ENCODE data around the gene NAA38. TPM values are rescaled to one million over a fixed set of nuclear protein-coding genes. Genes with fewer than 3 reads are reported as not detected.
"Not testable (repeated sequence)": the region's sequence is repeated elsewhere in the genome, so short reads cannot be mapped to it uniquely, and the experiment has no call there.

The NAA38 gene
- total RNA-seq, 5 donors from 2014 or later (not counting 1 experiment from before 2014, with no cell fraction given), result 15.8 to 40.6 (median 33.6) TPM

- POLR2A ChIA-PET; ATAC-seq (replicated peaks in 1 of 4): not testable (repeated sequence)
- CTCF ChIA-PET, result interaction anchor here in 1 of 2 donors (0.6 kb wide), 1 partner anchor 54 kb away, joined by 11 read pairs; no protein-coding TSS in a partner anchor
Measured at GRCh38 chr17:7809791-7810343, 47.5 kb downstream of the NAA38 start.

GRCh38 chr17:7809086-7809790, 48.1 kb downstream of the NAA38 start:
- CTCF ChIA-PET, result interaction anchor here in 1 of 2 donors (0.6 kb wide), 1 partner anchor 167 kb away, joined by 4 read pairs; no protein-coding TSS in a partner anchor
- peaks cover 3 to 9% (median 7%) of the 10 kb centered on the region in 3 donors for H3K4me1 Mint-ChIP-seq

More at GRCh38 chr17:7809791-7810343, 47.5 kb downstream of the NAA38 start:
- H3K4me3 Mint-ChIP-seq; H3K4me1 ChIP-seq (ENCODE audit: control insufficient read depth in 1 of 2, extremely low read depth in 1 of 2, insufficient read depth in 2 of 2, low read length in 2 of 2); H3K4me3 ChIP-seq (ENCODE audit: control insufficient read depth in 1 of 2, extremely low read depth in 1 of 2, low read length in 1 of 2); H3K36me3 ChIP-seq (ENCODE audit: control insufficient read depth in 2 of 2, extremely low read depth in 1 of 2, insufficient read depth in 1 of 2, low read length in 1 of 2); H3K36me3 Mint-ChIP-seq; H3K4me1 Mint-ChIP-seq; H3K9me3 Mint-ChIP-seq; DNase-seq; H3K27ac Mint-ChIP-seq; H3K9me3 ChIP-seq; H3K27ac ChIP-seq (ENCODE audit: low read length): not testable (repeated sequence)
- WGBS (ENCODE audit: insufficient coverage), result 76% methylated on average over 3 of the region's 9 CpGs
- peaks cover 0 to 26% of the 10 kb centered on the region in 2 experiments for H3K27me3 ChIP-seq (replicated peaks in 1 of 2; ENCODE audit: control insufficient read depth in 2 of 2, extremely low read depth in 1 of 2, insufficient read depth in 2 of 2, low read length in 1 of 2)
- H3K27me3 Mint-ChIP-seq, result peaks cover 4 to 15% of the 10 kb centered on the region in 2 donors

GRCh38 chr17:7807206-7807605, 50.2 kb downstream of the NAA38 start:
- H3K4me3 Mint-ChIP-seq, result no peak overlapping the region
- H3K36me3 ChIP-seq (ENCODE audit: control insufficient read depth in 2 of 2, extremely low read depth in 1 of 2, insufficient read depth in 1 of 2, low read length in 1 of 2), result no peaks in the 10 kb centered on the region
- no peak overlapping the region for H3K27ac ChIP-seq (ENCODE audit: low read length)
- H3K4me1 ChIP-seq (ENCODE audit: control insufficient read depth in 1 of 2, extremely low read depth in 1 of 2, insufficient read depth in 2 of 2, low read length in 2 of 2), result no peaks in the 10 kb centered on the region
- no peaks in the 10 kb centered on the region for H3K36me3 Mint-ChIP-seq
- no peak overlapping the region for H3K27ac Mint-ChIP-seq
- no peak overlapping the region for H3K4me3 ChIP-seq (ENCODE audit: control insufficient read depth in 1 of 2, extremely low read depth in 1 of 2, low read length in 1 of 2)
- H3K9me3 Mint-ChIP-seq, result no peaks in the 10 kb centered on the region
- ATAC-seq (replicated peaks in 1 of 4), result no peak
- peaks cover 3 to 9% (median 7%) of the 10 kb centered on the region in 3 donors for H3K4me1 Mint-ChIP-seq
- H3K9me3 ChIP-seq, result no peaks in the 10 kb centered on the region
- H3K27me3 ChIP-seq (replicated peaks in 1 of 2; ENCODE audit: control insufficient read depth in 2 of 2, extremely low read depth in 1 of 2, insufficient read depth in 2 of 2, low read length in 1 of 2), result peaks cover 0 to 38% of the 10 kb centered on the region in 2 experiments
- 97% methylated on average over 10 of the region's 21 CpGs for WGBS (ENCODE audit: insufficient coverage)
- POLR2A ChIA-PET, result no interaction called here
- peaks cover 11 to 29% of the 10 kb centered on the region in 2 donors for H3K27me3 Mint-ChIP-seq
- no peak for DNase-seq
- CTCF ChIA-PET, result no interaction called here

More at GRCh38 chr17:7809086-7809790, 48.1 kb downstream of the NAA38 start:
- Histone ChIP-seq H3K9me3 (no peaks in the 10 kb centered on the region), H3K27me3 (replicated peaks in 1 of 2; ENCODE audit: control insufficient read depth in 2 of 2, extremely low read depth in 1 of 2, insufficient read depth in 2 of 2, low read length in 1 of 2) (peaks cover 0 to 29% of the 10 kb centered on the region in 2 experiments), H3K36me3 (ENCODE audit: control insufficient read depth in 2 of 2, extremely low read depth in 1 of 2, insufficient read depth in 1 of 2, low read length in 1 of 2) (no peaks in the 10 kb centered on the region), H3K4me1 (ENCODE audit: control insufficient read depth in 1 of 2, extremely low read depth in 1 of 2, insufficient read depth in 2 of 2, low read length in 2 of 2) (no peaks in the 10 kb centered on the region), H3K4me3 (ENCODE audit: control insufficient read depth in 1 of 2, extremely low read depth in 1 of 2, low read length in 1 of 2) (no peak overlapping the region), H3K27ac (ENCODE audit: low read length) (no peak overlapping the region)
- DNase-seq (no peak), ATAC-seq (replicated peaks in 1 of 4) (no peak)
- Mint-ChIP-seq H3K36me3 (no peaks in the 10 kb centered on the region), H3K4me3 (no peak overlapping the region), H3K9me3 (no peaks in the 10 kb centered on the region), H3K27ac (no peak overlapping the region), H3K27me3 (peaks cover 4 to 17% of the 10 kb centered on the region in 2 donors)
- POLR2A ChIA-PET, result no interaction called here
- WGBS (ENCODE audit: insufficient coverage), result 70% methylated on average over 5 of the region's 11 CpGs

Other genes starting within 250 kb of the NAA38 start
- 10 to 100 TPM; 25.4 to 44.7 (median 40.5) TPM for gene FXR2, start 242.7 kb downstream of the NAA38 start, total RNA-seq
- 10 to 100 TPM; 53.2 to 68.8 (median 58.5) TPM for gene SAT2, start 229.7 kb downstream of the NAA38 start, total RNA-seq
- gene SHBG, start 227.4 kb downstream of the NAA38 start, total RNA-seq, result not detected
- under 1 TPM in 4 of 5 donors, not detected in 1; 0.07 to 0.57 (median 0.43) TPM for gene ATP1B2, start 206.6 kb downstream of the NAA38 start, total RNA-seq
- gene TP53, start 170.1 kb downstream of the NAA38 start, total RNA-seq, result 100 to 1,000 TPM in 2 of 5 donors, 10 to 100 TPM in 3; 65.1 to 108 (median 93.5) TPM
- 10 to 100 TPM in 3 of 5 donors, 1 to 10 TPM in 2; 8.0 to 14.6 (median 13.1) TPM for gene WRAP53, start 169.1 kb downstream of the NAA38 start, total RNA-seq
- under 1 TPM in 3 of 5 donors, not detected in 2; 0.07 to 0.19 (median 0.18) TPM for gene EFNB3, start 152.4 kb downstream of the NAA38 start, total RNA-seq
- gene DNAH2, start 139.8 kb downstream of the NAA38 start, total RNA-seq, result not detected
- 100 to 1,000 TPM in 3 of 5 donors, 10 to 100 TPM in 2; 87.3 to 180 (median 108) TPM for gene KDM6B, start 23.3 kb downstream of the NAA38 start, total RNA-seq
- gene TMEM88, start 2.5 kb downstream of the NAA38 start, total RNA-seq, result 10 to 100 TPM in 2 of 5 donors, 1 to 10 TPM in 3; 5.8 to 27.1 (median 8.4) TPM
- 10 to 100 TPM in 2 of 5 donors, 1 to 10 TPM in 3; 5.5 to 12.4 (median 8.4) TPM for gene CYB5D1, start 444 bp upstream of the NAA38 start, total RNA-seq
- gene CHD3, start 31.2 kb upstream of the NAA38 start, total RNA-seq, result 100 to 1,000 TPM; 250 to 331 (median 274) TPM
- 1 to 10 TPM; 2.9 to 7.3 (median 5.2) TPM for gene RNF227, start 58.7 kb upstream of the NAA38 start, total RNA-seq
- gene KCNAB3, start 72.3 kb upstream of the NAA38 start, total RNA-seq, result 10 to 100 TPM; 10.0 to 18.1 (median 14.5) TPM
- gene TRAPPC1, start 74.4 kb upstream of the NAA38 start, total RNA-seq, result 100 to 1,000 TPM in 3 of 5 donors, 10 to 100 TPM in 2; 95.4 to 138 (median 113) TPM
- 10 to 100 TPM; 28.9 to 34.9 (median 32.9) TPM for gene CNTROB, start 74.6 kb upstream of the NAA38 start, total RNA-seq
- gene GUCY2D, start 145.1 kb upstream of the NAA38 start, total RNA-seq, result under 1 TPM in 1 of 5 donors, not detected in 4; 0.06 TPM
- gene ALOX15B, start 181.5 kb upstream of the NAA38 start, total RNA-seq, result under 1 TPM in 3 of 5 donors, not detected in 2; 0.10 to 0.20 (median 0.13) TPM
- 1 to 10 TPM in 1 of 5 donors, under 1 TPM in 3, not detected in 1; 0.63 to 1.1 (median 0.81) TPM for gene ALOX12B, start 230.2 kb upstream of the NAA38 start, total RNA-seq

All from T-cell (primary cell).